ENCODE results near the gene ATP6V0E1. TPM values are rescaled to one million over a fixed set of nuclear protein-coding genes. Genes with fewer than 3 reads are reported as not detected.
"Not testable (repeated sequence)": the region's sequence is repeated elsewhere in the genome, so short reads cannot be mapped to it uniquely, and the experiment has no call there.

Gene ATP6V0E1
- total RNA-seq, 4 donors from 2014 or later = 46.2 to 175 (median 110) TPM

- Histone ChIP-seq H3K4me1 (peaks cover 0 to 31% (median 6%) of the 10 kb centered on the region in 4 donors), H3K4me3 (peak overlapping the region; percentile 91 to 100 (median 99)), H3K27ac (peak overlapping the region; percentile 95 to 100 (median 98)), H3K36me3 (no peaks in the 10 kb centered on the region), H3K27me3 (no peaks in the 10 kb centered on the region), H3K9me3 (no peaks in the 10 kb centered on the region)
- TF ChIP-seq POLR2A (IDR thresholded peaks at IDR 0.05) = peak; percentile 35 to 47
- peak in 4 of 6 experiments; percentile 6 to 37 (median 30) for TF ChIP-seq CTCF (IDR thresholded peaks at IDR 0.05)
- DNase-seq = peak; percentile 99 to 100 (median 100)
These were observed 73.7 kb downstream of the ATP6V0E1 start for GRCh38 chr5:173057062-173057924.

GRCh38 chr5:173062141-173062540 is 78.6 kb downstream of the ATP6V0E1 start:
- Histone ChIP-seq H3K27me3 (no peaks in the 10 kb centered on the region), H3K4me1 (peaks cover 0 to 33% (median 5%) of the 10 kb centered on the region in 4 donors), H3K27ac (peak overlapping the region in 1 of 4 donors; percentile 15), H3K36me3 (no peaks in the 10 kb centered on the region), H3K9me3 (no peaks in the 10 kb centered on the region), H3K4me3 (no peak overlapping the region)
- no peak for TF ChIP-seq POLR2A (IDR thresholded peaks at IDR 0.05)
- no peak for TF ChIP-seq CTCF (IDR thresholded peaks at IDR 0.05)
- no peak for DNase-seq

- no peak overlapping the region for H3K4me3 ChIP-seq
- no peak for TF ChIP-seq POLR2A (IDR thresholded peaks at IDR 0.05)
- no peak for TF ChIP-seq CTCF (IDR thresholded peaks at IDR 0.05)
- H3K36me3 ChIP-seq = no peaks in the 10 kb centered on the region
- H3K27me3 ChIP-seq = no peaks in the 10 kb centered on the region
- no peak overlapping the region for H3K27ac ChIP-seq
- peaks cover 0 to 19% (median 5%) of the 10 kb centered on the region in 4 donors for H3K4me1 ChIP-seq
- no peak for DNase-seq
- H3K9me3 ChIP-seq = no peaks in the 10 kb centered on the region
These were observed 81.6 kb downstream of the ATP6V0E1 start for GRCh38 chr5:173065155-173065554.

- H3K4me1 ChIP-seq = peaks cover 0 to 4% (median 0%) of the 10 kb centered on the region in 4 donors
- no peaks in the 10 kb centered on the region for H3K9me3 ChIP-seq
- H3K27ac ChIP-seq = no peak overlapping the region
- no peaks in the 10 kb centered on the region for H3K36me3 ChIP-seq
- TF ChIP-seq POLR2A (IDR thresholded peaks at IDR 0.05) = no peak
- no peak for TF ChIP-seq CTCF (IDR thresholded peaks at IDR 0.05)
- H3K27me3 ChIP-seq = no peaks in the 10 kb centered on the region
- no peak overlapping the region for H3K4me3 ChIP-seq
- no peak for DNase-seq
These were observed 86.1 kb downstream of the ATP6V0E1 start for GRCh38 chr5:173069671-173070070.

GRCh38 chr5:173075137-173075843 is 91.7 kb downstream of the ATP6V0E1 start:
- DNase-seq = no peak
- TF ChIP-seq POLR2A (IDR thresholded peaks at IDR 0.05) = no peak
- no peaks in the 10 kb centered on the region for H3K9me3 ChIP-seq
- no peaks in the 10 kb centered on the region for H3K4me1 ChIP-seq
- no peaks in the 10 kb centered on the region for H3K27me3 ChIP-seq
- H3K4me3 ChIP-seq = no peak overlapping the region
- no peak overlapping the region for H3K27ac ChIP-seq
- H3K36me3 ChIP-seq = no peaks in the 10 kb centered on the region

- TF ChIP-seq POLR2A (IDR thresholded peaks at IDR 0.05) (no peak), CTCF (IDR thresholded peaks at IDR 0.05) (no peak)
- H3K4me3 ChIP-seq = no peak overlapping the region
- no peak overlapping the region for H3K27ac ChIP-seq
- no peaks in the 10 kb centered on the region for H3K27me3 ChIP-seq
- H3K36me3 ChIP-seq = peaks cover 0 to 5% (median 0%) of the 10 kb centered on the region in 3 donors
- no peak for DNase-seq
- H3K4me1 ChIP-seq = no peaks in the 10 kb centered on the region
- no peaks in the 10 kb centered on the region for H3K9me3 ChIP-seq
These were observed 92.4 kb downstream of the ATP6V0E1 start for GRCh38 chr5:173075970-173076369.

- H3K9me3 ChIP-seq, H3K4me1 ChIP-seq, H3K36me3 ChIP-seq, DNase-seq, H3K27me3 ChIP-seq, H3K4me3 ChIP-seq, H3K27ac ChIP-seq: not testable (repeated sequence)
These were observed 92.9 kb downstream of the ATP6V0E1 start for GRCh38 chr5:173076471-173076870.

Measured in Peyer's patch (tissue), 4 donors.